ENCODE measurements around the gene TNIP3.

The TNIP3 gene

GRCh38 chr4:121198251-121198650 is 34.1 kb upstream of the TNIP3 start:
- DNase-seq (ENCODE audit: low spot score) = no peak

GRCh38 chr4:121195649-121196048 is 31.5 kb upstream of the TNIP3 start:
- TF ChIP-seq CTCF (IDR thresholded peaks at IDR 0.05; ENCODE audit: extremely low read depth, missing control alignments) = no peak
- no peak for DNase-seq (ENCODE audit: low spot score)

More at GRCh38 chr4:121198251-121198650, 34.1 kb upstream of the TNIP3 start:
- TF ChIP-seq CTCF (IDR thresholded peaks at IDR 0.05; ENCODE audit: extremely low read depth, missing control alignments) = no peak

GRCh38 chr4:121192480-121192879 is 28.4 kb upstream of the TNIP3 start:
- DNase-seq (ENCODE audit: low spot score) = peak; percentile 27

GRCh38 chr4:121192013-121192412 is 27.9 kb upstream of the TNIP3 start:
- TF ChIP-seq CTCF (IDR thresholded peaks at IDR 0.05; ENCODE audit: extremely low read depth, missing control alignments) = no peak
- DNase-seq (ENCODE audit: low spot score) = no peak

More at GRCh38 chr4:121192480-121192879, 28.4 kb upstream of the TNIP3 start:
- peak; percentile 37 for TF ChIP-seq CTCF (IDR thresholded peaks at IDR 0.05; ENCODE audit: extremely low read depth, missing control alignments)

- DNase-seq (ENCODE audit: low spot score) = no peak
- TF ChIP-seq CTCF (IDR thresholded peaks at IDR 0.05; ENCODE audit: extremely low read depth, missing control alignments) = no peak
Measured at GRCh38 chr4:121191361-121191760, 27.2 kb upstream of the TNIP3 start.

DNA sequence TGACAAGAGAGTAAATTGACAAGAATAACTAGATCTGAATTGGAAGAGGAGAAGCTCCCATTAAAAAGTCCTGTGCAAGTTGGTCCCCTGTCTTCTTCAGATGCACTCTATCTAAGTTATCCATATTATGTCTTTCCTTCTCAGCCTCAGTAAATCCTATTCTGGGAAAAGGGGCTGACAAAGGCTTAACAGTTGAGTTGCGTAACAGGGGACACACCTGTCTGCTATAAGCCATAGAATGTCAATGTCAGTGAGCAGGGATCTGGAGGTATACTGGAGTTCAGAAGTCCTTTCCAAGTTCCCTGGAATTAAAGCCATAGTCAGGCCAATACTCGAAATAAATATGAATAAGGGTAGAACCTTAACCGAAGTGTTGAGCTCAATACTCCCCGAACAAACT is 26.3 kb upstream of the TNIP3 start:
- DNase-seq (ENCODE audit: low spot score) = no peak
- no peak for TF ChIP-seq CTCF (IDR thresholded peaks at IDR 0.05; ENCODE audit: extremely low read depth, missing control alignments)

DNA sequence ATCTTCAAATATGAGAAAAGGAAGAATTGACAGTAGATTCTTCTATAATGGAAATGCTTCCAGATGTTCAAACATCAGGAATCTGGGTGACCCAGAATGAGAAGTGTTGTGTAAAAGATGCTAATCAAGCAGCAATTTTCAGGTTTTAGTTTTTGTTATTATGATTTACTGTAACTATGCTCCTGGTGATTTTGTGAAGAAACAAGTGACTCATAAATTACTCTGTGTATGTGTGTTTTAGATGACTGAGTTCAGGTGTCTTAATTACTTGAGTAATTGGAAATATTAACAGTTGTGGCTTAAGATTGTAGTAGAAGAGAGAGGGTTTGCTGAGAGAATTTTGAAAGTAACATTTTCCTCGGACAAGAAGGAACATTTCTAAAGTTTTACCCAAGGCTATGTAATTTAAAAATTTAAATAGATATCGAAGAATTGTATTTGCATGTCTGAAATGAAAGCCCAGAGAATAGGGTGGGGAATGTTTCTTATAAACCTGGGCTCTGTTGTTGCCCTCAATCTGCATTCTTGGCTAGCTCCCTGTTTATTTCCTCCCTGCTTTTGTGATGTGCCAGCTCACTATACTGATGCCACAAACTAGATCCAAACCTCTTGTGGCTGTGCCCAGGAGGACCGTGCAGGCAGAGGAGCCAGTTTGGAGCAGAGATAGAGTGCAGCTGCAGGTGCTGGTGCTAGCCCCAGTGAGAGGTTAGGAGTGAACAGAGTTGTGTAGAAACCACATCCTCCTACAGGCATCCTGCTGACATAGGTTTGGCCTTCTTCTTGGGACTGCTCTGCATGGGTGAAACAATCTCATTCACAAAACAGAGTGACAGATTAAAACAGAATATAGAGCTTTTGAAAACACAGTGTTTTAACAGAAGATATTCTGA is 25.4 kb upstream of the TNIP3 start:
- no peak for TF ChIP-seq CTCF (IDR thresholded peaks at IDR 0.05; ENCODE audit: extremely low read depth, missing control alignments)
- peak; percentile 31 for DNase-seq (ENCODE audit: low spot score)

Data from GM20000 (cell line).